ENCODE measurements around the gene HABP4.

HABP4 gene

GRCh38 chr9:96430377-96430776 lies 19.6 kb upstream of the HABP4 start:
- no peak overlapping the region for H3K4me3 ChIP-seq (ENCODE audit: low read depth, low read length)

GRCh38 chr9:96435345-96435744 lies 14.6 kb upstream of the HABP4 start:
- no peak overlapping the region for H3K4me3 ChIP-seq (ENCODE audit: low read depth, low read length)

- no peak overlapping the region for H3K4me3 ChIP-seq (ENCODE audit: low read depth, low read length)
These were observed 13.9 kb upstream of the HABP4 start for GRCh38 chr9:96436063-96436455.

- H3K4me3 ChIP-seq (ENCODE audit: low read depth, low read length), result no peak overlapping the region
These were observed 13.4 kb upstream of the HABP4 start for GRCh38 chr9:96436456-96437126.

GRCh38 chr9:96437454-96437853 lies 12.5 kb upstream of the HABP4 start:
- no peak overlapping the region for H3K4me3 ChIP-seq (ENCODE audit: low read depth, low read length)

DNA sequence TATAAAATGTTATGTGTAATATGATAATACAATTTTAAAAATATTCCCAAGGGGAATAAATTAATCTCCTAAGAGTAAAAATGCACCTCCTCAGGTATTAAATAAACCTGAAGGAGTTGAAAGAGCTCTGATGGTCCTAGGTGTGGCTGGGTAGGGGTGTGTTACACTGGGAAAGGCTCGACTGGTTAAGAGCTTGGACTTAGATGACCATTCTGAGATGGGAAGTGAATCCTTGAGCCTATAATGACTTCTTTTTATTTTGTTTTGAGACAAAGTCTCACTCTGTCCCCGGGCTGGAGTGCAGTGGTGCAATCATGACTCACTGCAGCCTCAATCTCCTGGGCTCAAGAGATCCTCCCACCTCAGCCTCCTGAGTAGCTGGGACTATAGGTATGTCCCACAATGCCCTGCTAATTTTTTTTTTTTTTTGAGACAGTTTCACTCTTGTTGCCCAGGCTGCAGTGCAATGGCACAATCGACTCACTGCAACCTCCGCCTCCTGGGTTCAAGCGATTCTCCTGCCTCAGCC lies 9.2 kb upstream of the HABP4 start:
- no peak overlapping the region for H3K4me3 ChIP-seq (ENCODE audit: low read depth, low read length)

DNA sequence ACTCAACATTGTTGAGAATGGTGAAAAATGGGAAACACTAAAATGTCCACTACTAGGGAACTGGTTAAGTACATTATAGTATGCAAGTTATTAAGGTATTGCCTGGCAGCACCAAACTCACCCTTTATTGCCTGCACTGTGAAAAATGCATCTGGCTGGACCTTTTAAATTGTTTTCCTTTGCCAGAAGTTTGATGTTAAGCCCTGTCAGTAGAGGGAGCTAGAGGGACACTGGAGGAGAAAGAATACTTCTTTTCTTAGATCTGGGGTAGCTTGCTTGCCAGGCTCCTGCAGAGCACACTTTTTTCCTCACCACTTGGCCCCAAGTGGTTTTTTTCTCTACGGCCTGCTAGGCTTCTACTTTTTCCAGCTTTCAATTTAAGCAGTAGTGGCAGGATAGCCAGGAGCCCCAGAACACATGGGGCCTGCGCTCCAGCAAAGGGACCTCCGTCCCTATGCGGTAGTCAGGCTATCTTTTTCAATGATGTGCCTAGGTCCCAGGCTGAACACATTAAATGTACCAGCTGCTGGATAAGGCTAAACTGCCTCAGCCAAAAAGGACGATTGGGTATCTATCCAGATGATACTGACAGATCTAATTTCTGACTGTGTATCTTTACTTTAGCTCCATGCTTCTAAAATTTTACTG lies 8.0 kb upstream of the HABP4 start:
- no peak overlapping the region for H3K4me3 ChIP-seq (ENCODE audit: low read depth, low read length)

DNA sequence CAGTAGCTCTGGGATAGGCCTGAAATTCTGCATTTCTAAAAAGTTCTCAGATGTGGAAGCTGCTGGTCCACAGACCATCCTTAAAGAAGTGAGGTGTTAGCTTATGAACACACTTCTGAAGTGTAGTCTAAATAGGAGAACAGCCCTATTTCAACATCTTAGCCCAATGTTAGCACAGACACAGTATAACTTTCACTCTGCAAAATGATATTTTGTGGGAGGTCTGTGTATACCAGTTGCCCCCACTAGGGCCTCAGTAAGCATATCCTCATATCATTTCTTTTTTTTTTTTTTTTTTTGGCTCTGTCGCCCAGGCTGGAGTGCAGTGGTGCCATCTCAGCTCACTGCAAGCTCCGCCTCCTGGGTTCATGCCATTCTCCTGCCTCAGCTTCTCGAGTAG lies 7.5 kb upstream of the HABP4 start:
- H3K4me3 ChIP-seq (ENCODE audit: low read depth, low read length), result no peak overlapping the region

DNA sequence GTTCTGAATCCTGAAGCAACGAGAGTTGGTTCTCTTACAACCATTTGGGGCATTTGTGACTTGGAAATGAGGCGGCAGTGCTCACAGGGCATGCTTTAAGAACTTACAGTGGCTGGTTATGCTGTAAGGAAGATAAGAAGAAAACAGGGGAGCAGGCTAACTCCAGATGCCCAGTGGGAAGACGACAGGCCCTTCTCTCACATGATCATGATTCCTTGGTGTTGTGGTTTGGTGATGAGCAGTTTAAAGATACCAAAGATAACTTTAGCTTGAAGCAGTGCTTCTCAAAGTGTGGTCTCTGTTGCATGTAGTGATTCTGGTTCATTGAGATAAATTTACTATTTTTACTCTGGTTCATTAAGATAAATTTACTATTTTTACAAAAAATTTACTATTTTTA lies 2.6 kb upstream of the HABP4 start:
- no peak overlapping the region for H3K4me3 ChIP-seq (ENCODE audit: low read depth, low read length)

DNA sequence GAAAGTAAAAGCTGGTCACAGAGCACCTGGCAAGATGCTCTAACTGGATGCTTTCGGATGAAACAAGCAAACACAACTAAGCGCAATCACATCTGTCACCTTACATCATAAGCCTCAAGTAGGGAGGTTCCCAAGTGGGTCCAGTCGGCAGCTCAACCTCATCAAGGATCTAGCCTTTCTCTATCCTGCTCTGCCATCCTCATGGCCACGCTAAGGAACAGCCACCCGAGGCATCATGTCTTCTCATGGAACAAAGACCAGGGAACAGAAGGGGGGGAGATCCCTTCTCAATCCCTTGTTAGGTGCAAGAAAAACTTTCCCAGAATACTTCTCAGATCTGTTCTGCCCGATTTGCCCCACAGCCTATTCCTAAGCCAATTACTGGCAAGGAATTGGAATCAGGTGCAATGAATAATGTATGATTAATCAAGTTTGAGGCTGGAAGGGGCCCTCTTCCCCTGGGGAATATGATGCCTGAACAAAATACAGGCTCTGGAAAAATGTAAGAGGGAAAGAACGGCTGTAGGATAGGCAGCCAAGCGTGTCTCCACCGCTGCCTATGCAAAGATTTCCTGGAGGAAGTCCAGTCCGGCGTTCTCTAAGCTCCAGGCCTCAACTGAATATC lies 1.3 kb upstream of the HABP4 start:
- H3K4me3 ChIP-seq (ENCODE audit: low read depth, low read length), result no peak overlapping the region

- H3K4me3 ChIP-seq (ENCODE audit: low read depth, low read length), result peak overlapping the region; percentile 33
These were observed 485 bp upstream of the HABP4 start for GRCh38 chr9:96449523-96449844.

DNA sequence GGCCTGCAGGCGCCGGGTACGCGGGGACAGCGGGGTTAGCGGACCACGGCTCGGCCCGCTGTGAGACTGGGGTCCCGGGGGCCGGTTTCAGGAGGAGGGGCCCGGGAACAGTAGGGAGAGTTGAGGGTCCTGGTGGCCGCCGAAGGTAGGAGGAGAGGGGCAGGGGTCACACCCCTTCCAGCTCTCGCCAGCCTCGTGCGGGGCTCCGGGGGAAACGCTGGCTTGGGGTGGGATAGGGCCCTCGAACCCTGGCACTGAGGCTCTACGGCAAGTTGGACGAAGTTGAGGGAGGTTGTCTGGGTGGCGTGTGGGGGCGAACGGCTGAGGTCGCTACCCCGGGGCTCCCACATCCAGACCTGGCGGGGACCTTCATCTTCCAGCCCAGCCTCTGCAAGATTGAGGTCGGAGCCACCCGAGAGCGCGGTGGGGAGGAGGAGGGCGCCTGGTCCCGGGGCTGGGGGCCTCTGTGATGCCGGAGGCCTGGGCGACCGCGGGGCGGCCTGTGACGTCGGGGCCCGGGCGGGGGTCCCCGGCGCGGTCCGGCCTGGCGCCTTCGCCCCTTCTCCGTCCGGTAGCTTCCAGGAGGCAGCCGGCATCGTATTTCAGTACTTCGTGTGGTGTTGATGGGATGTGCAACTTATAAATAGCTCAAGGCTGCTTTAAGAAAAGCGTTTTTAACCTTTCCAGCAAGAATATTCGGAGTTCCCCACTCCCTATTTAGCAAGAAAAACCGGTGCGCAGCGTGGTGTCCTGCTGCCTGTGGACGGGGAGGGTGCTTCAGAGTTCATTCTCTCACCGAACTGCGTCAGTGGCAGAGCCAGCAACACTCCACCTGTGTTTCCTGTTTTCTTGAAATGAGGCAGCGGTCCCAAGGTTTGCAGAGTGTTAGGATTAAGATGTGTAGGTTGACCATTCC lies 902 bp downstream of the HABP4 start:
- H3K4me3 ChIP-seq (ENCODE audit: low read depth, low read length), result peak overlapping the region; percentile 59

DNA sequence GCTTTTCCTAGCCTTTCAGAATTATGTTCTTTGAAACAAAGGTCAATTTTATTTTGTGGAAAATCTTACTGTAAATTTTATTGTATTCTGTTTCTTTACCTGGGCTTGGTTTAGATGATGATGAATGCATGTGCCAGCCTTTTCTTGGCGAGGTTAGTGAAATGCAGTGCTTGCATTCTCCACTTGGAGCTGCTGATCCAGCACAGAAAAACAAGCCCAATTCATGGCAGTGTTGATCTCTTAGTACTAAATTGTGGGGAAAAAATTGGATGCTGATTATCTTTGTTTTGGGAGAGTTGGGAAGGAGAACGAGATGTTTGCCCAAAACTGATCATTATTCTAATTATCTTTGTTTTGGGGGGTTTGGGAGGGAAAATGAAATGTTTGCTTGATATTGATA lies 3.7 kb downstream of the HABP4 start:
- no peak overlapping the region for H3K4me3 ChIP-seq (ENCODE audit: low read depth, low read length)

DNA sequence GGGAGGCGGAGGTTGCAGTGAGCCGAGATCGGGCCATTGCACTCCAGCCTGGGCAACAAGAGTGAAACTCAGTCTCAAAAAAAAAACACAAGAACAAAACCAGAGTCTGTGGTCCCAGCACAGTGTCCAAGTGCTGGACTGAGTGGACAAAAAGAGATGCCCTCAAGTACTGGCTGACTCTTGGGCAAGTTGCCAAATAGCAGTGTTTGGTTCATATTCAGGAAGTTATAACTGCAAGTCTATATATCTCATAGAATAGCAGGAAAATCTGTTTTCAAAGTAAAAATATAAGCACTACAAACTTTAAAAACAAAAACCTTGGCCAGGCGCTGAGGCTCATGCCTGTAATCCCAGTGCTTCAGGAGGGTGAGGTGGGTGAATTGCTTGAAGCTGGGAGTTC lies 7.3 kb downstream of the HABP4 start:
- no peak overlapping the region for H3K4me3 ChIP-seq (ENCODE audit: low read depth, low read length)

DNA sequence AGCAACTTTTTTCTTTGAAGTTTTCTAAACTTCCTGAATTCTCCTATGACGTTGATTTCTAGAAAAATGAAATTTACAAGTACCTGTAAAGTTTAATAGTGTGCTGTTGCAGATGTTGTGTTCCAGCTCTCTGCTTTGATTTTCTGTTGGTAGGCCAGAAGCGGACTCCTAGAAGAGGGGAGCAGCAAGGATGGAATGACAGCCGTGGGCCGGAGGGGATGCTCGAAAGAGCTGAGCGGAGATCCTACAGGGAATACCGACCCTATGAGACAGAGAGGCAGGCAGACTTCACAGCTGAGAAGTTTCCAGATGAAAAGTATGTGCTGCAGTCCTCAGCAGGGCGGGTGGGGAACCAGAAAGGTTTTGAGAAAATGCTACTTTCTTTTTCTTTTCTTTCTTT lies 8.3 kb downstream of the HABP4 start:
- H3K4me3 ChIP-seq (ENCODE audit: low read depth, low read length), result no peak overlapping the region

GRCh38 chr9:96459268-96460007 lies 9.5 kb downstream of the HABP4 start:
- no peak overlapping the region for H3K4me3 ChIP-seq (ENCODE audit: low read depth, low read length)

GRCh38 chr9:96460470-96460869 lies 10.5 kb downstream of the HABP4 start:
- no peak overlapping the region for H3K4me3 ChIP-seq (ENCODE audit: low read depth, low read length)

- H3K4me3 ChIP-seq (ENCODE audit: low read depth, low read length), result no peak overlapping the region
These were observed 10.9 kb downstream of the HABP4 start for GRCh38 chr9:96460882-96461281.

DNA sequence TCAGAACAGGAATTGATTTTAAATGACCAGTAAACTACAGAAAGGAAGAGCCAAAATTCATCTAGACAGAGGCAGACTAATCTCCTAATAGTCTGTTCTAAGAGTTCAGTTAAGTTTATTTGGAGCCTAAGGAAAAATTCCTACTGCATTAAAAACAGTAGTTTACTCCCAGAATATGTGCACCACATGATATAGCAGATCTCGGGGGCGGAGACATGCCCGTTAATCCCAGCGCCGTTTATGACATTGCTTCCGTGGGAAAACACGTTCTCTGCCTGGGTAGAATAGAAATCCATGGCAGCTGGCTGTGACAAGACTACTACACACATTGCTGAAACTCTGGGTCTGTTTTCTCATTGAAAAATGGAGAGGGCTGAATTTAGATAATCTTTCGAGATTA lies 11.4 kb downstream of the HABP4 start:
- no peak overlapping the region for H3K4me3 ChIP-seq (ENCODE audit: low read depth, low read length)

DNA sequence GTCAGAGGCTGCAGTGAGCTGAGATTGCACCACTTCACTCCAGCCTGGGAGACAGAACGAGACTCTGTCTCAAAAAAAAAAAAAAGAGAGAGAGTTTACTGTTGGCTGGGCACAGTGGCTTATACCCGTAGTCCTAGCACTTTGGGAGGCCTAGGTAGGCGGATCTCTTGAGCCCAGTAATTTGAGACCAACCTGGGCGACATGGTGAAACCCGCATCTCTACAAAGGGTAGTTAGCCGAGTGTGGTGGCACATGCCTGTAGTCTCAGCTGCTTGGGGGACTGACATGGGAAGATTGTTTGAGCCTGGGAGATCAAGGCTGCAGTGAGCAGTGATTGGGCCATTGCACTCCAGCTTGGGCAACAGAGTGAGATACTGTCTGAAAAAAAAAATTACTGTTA lies 12.6 kb downstream of the HABP4 start:
- H3K4me3 ChIP-seq (ENCODE audit: low read depth, low read length), result no peak overlapping the region

DNA sequence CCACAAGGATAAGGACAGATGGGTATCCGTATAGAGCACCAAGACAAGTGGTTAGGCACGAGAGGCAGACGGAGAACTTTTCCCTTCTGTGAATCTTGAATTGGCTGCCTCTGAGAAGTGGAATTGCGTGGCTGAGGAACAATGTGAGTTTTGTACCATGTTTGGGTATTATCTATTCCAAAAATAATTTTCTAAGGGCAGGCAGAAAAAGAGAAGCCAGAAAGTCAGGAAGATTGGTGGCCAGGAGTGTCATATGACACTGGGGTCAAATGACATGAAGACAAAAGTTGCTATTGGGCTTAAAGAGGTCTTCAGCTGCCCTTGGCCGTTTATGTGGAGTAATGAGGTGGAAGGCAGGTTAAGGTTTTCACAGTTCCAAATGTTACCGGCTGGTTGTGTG lies 14.5 kb downstream of the HABP4 start:
- H3K4me3 ChIP-seq (ENCODE audit: low read depth, low read length), result no peak overlapping the region
